Neural progenitor cell (in vitro differentiated cells): ENCODE data around the gene PHLDB2. TPM values are rescaled to one million over a fixed set of nuclear protein-coding genes. Genes with fewer than 3 reads are reported as not detected.

Experiments
- DNase-seq: peaks from one replicate; pipeline ENCODE4 v3.0.0-alpha.2; 2016; ENCODE audit warnings: low spot score
- H2AFZ ChIP-seq: fragments of 200-600 bp; sonication (generic); replicated peaks from 2 replicates; pipeline ENCODE4 v1.6.1; 2016; ENCODE audit warnings: antibody characterized with exemption
- H3F3A ChIP-seq: fragments of 200-600 bp; sonication (generic); 2 replicates; pipeline ENCODE4 v1.6.1; 2016; ENCODE audit warnings: antibody characterized with exemption, low read depth
- H3K27ac ChIP-seq: fragments of 200-600 bp; sonication (generic); 2 replicates; pipeline ENCODE4 v1.5.1; 2016; ENCODE audit warnings: mild to moderate bottlenecking
- H3K27me3 ChIP-seq: fragments of 200-600 bp; sonication (generic); 2 replicates; pipeline ENCODE4 v1.6.1; 2016; ENCODE audit warnings: mild to moderate bottlenecking, moderate library complexity
- H3K36me3 ChIP-seq: fragments of 200-600 bp; sonication (generic); 2 replicates; pipeline ENCODE4 v1.5.1; 2016
- H3K4me1 ChIP-seq: fragments of 200-600 bp; sonication (generic); 2 replicates; pipeline ENCODE4 v1.6.1; 2016; ENCODE audit warnings: mixed run types
- H3K4me2 ChIP-seq: fragments of 200-600 bp; sonication (generic); 2 replicates; pipeline ENCODE4 v1.6.1; 2016
- H3K4me3 ChIP-seq: fragments of 200-600 bp; sonication (generic); 2 replicates; pipeline ENCODE4 v1.5.1; 2016
- H3K79me2 ChIP-seq: fragments of 200-600 bp; sonication (generic); 2 replicates; pipeline ENCODE4 v1.6.1; 2016; ENCODE audit warnings: low read depth
- H3K9ac ChIP-seq: fragments of 200-600 bp; sonication (generic); 2 replicates; pipeline ENCODE4 v1.6.1; 2016
- H3K9me3 ChIP-seq: fragments of 200-600 bp; sonication (generic); 2 replicates; pipeline ENCODE4 v1.5.1; 2016; ENCODE audit warnings: low read depth
- H4K20me1 ChIP-seq: fragments of 200-600 bp; sonication (generic); 2 replicates; pipeline ENCODE4 v1.6.1; 2016; ENCODE audit warnings: low read depth
- H3K27ac Mint-ChIP-seq: 3 replicates; pipeline ENCODE4 v1.8.0; 2021; ENCODE audit warnings: mixed read lengths
- H3K27me3 Mint-ChIP-seq: 2 replicates; pipeline ENCODE4 v1.8.0; 2022; ENCODE audit warnings: low read depth, mild to moderate bottlenecking, inconsistent platforms, moderate library complexity, mixed read lengths; ENCODE audit not compliant: insufficient read depth
- H3K36me3 Mint-ChIP-seq: 3 replicates; pipeline ENCODE4 v1.8.0; 2021; ENCODE audit warnings: mixed read lengths
- H3K4me1 Mint-ChIP-seq: 3 replicates; pipeline ENCODE4 v1.8.0; 2021; ENCODE audit warnings: mixed read lengths
- H3K4me3 Mint-ChIP-seq: 3 replicates; pipeline ENCODE4 v1.8.0; 2021; ENCODE audit warnings: mild to moderate bottlenecking, moderate library complexity, mixed read lengths
- H3K9me3 Mint-ChIP-seq: 3 replicates; pipeline ENCODE4 v1.8.0; 2020; ENCODE audit warnings: mixed read lengths
- EZH2 ChIP-seq: fragments of 200-600 bp; sonication (generic); IDR thresholded peaks from 2 replicates; pipeline ENCODE4 v1.6.1; 2017; ENCODE audit warnings: antibody characterized with exemption, mild to moderate bottlenecking, moderate library complexity
- EZH2phosphoT487 ChIP-seq: fragments of 200-600 bp; sonication (generic); IDR thresholded peaks from 2 replicates; pipeline ENCODE4 v1.6.1; 2017; ENCODE audit warnings: antibody characterized with exemption
- total RNA-seq: library from RNA; depleted of rRNA; stranded (reverse); fragments of >200 nt; gene quantifications from 2 replicates; pipeline ENCODE4 v1.2.3, GENCODE V29; 2015; ENCODE audit warnings: low replicate concordance
- TF ChIP-seq, protein P1 (sequence below): fragments of 200-600 bp; sonication (generic); IDR thresholded peaks from 2 replicates; pipeline ENCODE4 v1.5.1; 2017; ENCODE audit warnings: antibody characterized with exemption, mild to moderate bottlenecking

PHLDB2 gene
- total RNA-seq, 1 donor from 2014 or later: 15.9 TPM

DNA sequence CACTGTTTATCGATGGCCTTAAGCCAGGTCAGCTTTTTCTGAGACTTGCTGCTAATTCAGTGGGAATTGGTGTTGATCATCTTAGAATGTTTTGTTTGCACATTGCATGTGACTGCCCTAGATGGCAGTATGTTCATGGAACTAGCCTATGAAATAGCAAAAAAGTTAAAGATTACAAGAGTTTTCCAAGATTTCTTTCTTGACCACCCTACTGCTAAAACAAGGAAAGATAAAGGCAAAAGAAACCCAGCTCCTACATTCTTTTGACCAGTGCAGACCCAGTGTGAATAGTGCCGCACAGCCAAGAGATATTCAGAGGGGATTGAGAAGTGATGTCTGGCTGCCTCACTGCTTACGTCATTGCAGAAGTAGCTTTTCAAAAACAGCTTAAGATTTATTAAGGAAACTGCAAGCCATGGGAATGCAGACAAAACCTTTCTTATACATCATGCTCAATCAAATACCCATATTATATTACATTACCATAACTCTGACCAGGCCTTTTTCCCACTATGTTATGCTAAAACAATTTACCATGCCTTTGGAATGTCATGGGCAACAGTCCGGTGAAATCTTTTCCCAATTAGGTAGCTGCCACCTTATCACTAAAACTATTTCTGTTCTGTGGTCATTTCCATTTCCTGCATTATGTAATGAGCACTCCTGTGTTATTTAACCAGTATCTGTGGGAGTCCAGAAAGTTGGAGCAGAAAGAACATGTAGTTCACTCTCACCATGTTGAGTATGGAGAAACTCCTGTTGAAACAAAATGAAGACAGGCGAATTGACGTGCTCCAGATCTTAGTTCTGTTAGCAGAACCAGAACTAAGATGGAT, 6.0 kb downstream of the PHLDB2 start:
- H3K4me2 ChIP-seq: no peak overlapping the region
- no peak for DNase-seq
- H3K9ac ChIP-seq: no peak overlapping the region
- no peak overlapping the region for H3K4me3 Mint-ChIP-seq
- H3K36me3 ChIP-seq: no peaks in the 10 kb centered on the region
- no peaks in the 10 kb centered on the region for H3K9me3 ChIP-seq
- peaks cover 35% of the 10 kb centered on the region for H3F3A ChIP-seq
- no peak overlapping the region for H2AFZ ChIP-seq
- no peaks in the 10 kb centered on the region for H3K79me2 ChIP-seq
- no peaks in the 10 kb centered on the region for H3K36me3 Mint-ChIP-seq
- H3K4me3 ChIP-seq: no peak overlapping the region
- H4K20me1 ChIP-seq: peaks cover 12% of the 10 kb centered on the region
- peaks cover 42% of the 10 kb centered on the region for H3K27me3 ChIP-seq
- H3K4me1 ChIP-seq: peaks cover 51% of the 10 kb centered on the region
- no peaks in the 10 kb centered on the region for H3K9me3 Mint-ChIP-seq
- peaks cover 77% of the 10 kb centered on the region for H3K4me1 Mint-ChIP-seq
- H3K27me3 Mint-ChIP-seq: peaks cover 4% of the 10 kb centered on the region
- H3K27ac ChIP-seq: no peak overlapping the region
- peak overlapping the region; percentile 17 for H3K27ac Mint-ChIP-seq
- TF ChIP-seq, protein P1, sequence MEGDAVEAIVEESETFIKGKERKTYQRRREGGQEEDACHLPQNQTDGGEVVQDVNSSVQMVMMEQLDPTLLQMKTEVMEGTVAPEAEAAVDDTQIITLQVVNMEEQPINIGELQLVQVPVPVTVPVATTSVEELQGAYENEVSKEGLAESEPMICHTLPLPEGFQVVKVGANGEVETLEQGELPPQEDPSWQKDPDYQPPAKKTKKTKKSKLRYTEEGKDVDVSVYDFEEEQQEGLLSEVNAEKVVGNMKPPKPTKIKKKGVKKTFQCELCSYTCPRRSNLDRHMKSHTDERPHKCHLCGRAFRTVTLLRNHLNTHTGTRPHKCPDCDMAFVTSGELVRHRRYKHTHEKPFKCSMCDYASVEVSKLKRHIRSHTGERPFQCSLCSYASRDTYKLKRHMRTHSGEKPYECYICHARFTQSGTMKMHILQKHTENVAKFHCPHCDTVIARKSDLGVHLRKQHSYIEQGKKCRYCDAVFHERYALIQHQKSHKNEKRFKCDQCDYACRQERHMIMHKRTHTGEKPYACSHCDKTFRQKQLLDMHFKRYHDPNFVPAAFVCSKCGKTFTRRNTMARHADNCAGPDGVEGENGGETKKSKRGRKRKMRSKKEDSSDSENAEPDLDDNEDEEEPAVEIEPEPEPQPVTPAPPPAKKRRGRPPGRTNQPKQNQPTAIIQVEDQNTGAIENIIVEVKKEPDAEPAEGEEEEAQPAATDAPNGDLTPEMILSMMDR: no peak
- TF ChIP-seq EZH2 (no peak), EZH2phosphoT487 (no peak)

DNA sequence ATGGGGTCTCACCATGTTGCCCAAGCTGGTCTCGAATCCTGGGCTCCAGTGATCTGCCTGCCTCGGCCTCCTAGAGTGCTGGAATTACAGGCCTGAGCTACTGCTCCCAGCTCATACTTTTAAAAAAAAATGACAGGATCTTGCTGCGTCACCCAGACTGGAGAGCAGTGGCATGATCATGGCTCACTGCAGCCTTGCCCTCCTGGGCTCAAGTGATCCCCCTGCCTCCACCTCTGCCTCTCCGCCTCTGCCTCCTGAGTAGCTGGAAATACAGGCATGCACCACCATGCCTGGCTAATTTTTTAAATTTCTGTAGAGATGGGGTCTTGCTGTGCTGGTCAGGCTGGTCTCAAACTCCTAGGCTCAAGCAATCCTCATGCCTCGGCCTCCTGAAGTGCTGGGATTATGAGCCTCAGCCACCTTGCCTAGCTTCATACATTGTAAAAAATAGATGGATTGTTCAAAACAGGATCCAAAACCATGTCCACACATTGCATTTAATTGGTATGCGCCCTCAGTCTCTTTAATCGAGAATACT, 8.9 kb downstream of the PHLDB2 start:
- no peak overlapping the region for H3K9ac ChIP-seq
- H3K27me3 ChIP-seq: peaks cover 20% of the 10 kb centered on the region
- Mint-ChIP-seq H3K9me3 (no peaks in the 10 kb centered on the region), H3K36me3 (no peaks in the 10 kb centered on the region), H3K4me3 (no peak overlapping the region), H3K27ac (no peak overlapping the region), H3K27me3 (peaks cover 4% of the 10 kb centered on the region), H3K4me1 (peaks cover 78% of the 10 kb centered on the region)
- peaks cover 4% of the 10 kb centered on the region for H4K20me1 ChIP-seq
- no peak for DNase-seq
- peaks cover 16% of the 10 kb centered on the region for H3F3A ChIP-seq
- H3K27ac ChIP-seq: no peak overlapping the region
- H3K4me1 ChIP-seq: peaks cover 61% of the 10 kb centered on the region
- TF ChIP-seq, protein P1: no peak
- H3K79me2 ChIP-seq: no peaks in the 10 kb centered on the region
- no peak overlapping the region for H3K4me3 ChIP-seq
- H3K36me3 ChIP-seq: no peaks in the 10 kb centered on the region
- H2AFZ ChIP-seq: no peak overlapping the region
- H3K4me2 ChIP-seq: no peak overlapping the region
- no peaks in the 10 kb centered on the region for H3K9me3 ChIP-seq

DNA sequence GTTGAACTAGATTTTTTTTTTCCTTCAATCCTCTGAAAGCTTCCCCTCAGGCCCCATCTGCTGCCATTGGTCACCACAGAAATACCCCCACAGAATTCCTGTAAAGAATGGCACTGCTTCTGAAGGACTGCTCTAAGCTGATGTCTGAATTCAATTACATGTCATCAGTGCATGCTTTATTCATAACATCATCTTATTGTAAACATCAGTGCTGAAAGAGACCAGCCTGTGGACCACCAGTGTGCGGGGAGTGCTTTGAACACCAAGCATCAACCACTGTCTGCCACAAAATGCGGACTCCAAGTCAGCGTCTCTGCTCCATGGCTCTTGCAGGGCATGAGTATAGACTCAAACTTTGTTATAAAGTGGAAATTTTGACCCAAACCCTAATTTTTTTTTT, 11.6 kb downstream of the PHLDB2 start:
- Histone ChIP-seq H3K79me2 (no peaks in the 10 kb centered on the region), H2AFZ (no peak overlapping the region), H4K20me1 (no peaks in the 10 kb centered on the region), H3K27ac (no peak overlapping the region), H3K9me3 (no peaks in the 10 kb centered on the region), H3K4me3 (no peak overlapping the region), H3K36me3 (no peaks in the 10 kb centered on the region), H3F3A (peaks cover 13% of the 10 kb centered on the region), H3K4me2 (peak overlapping the region; percentile 54), H3K27me3 (no peaks in the 10 kb centered on the region), H3K4me1 (peaks cover 62% of the 10 kb centered on the region), H3K9ac (no peak overlapping the region)
- Mint-ChIP-seq H3K27ac (peak overlapping the region; percentile 38), H3K4me1 (peaks cover 67% of the 10 kb centered on the region), H3K4me3 (no peak overlapping the region), H3K36me3 (no peaks in the 10 kb centered on the region), H3K9me3 (no peaks in the 10 kb centered on the region), H3K27me3 (no peaks in the 10 kb centered on the region)
- no peak for TF ChIP-seq EZH2
- DNase-seq: no peak
